Kidney (tissue), 14 donors: ENCODE results near the gene CDH2. TPM values are rescaled to one million over a fixed set of nuclear protein-coding genes. Genes with fewer than 3 reads are reported as not detected.

Experiments used
- DNase-seq, 5 donors: peaks; one replicate each; pipeline ENCODE4 v3.0.0-alpha.2; 2013 to 2020
- FAIRE-seq: peaks from 2 replicates; lab custom pipeline; 2012; peaks lifted over from hg19 to GRCh38; lab: Jason Lieb, UNC
- H3K27ac ChIP-seq, 2 donors: one replicate each; pipeline ENCODE4 v1.7.0; 2013; ENCODE audit warnings: low read depth in 2 of 2, low read length in 2 of 2, inconsistent platforms in 1 of 2
- H3K27me3 ChIP-seq: one replicate; pipeline ENCODE4 v1.7.1; 2013; ENCODE audit warnings: low read length, inconsistent platforms; ENCODE audit not compliant: control insufficient read depth, insufficient read depth
- H3K36me3 ChIP-seq, 3 donors: one replicate each; pipeline versions ENCODE4 v1.7.0 to v1.7.1; 2013; ENCODE audit warnings: low read length in 3 of 3, control low read depth in 1 of 3, inconsistent platforms in 1 of 3; ENCODE audit not compliant: insufficient read depth in 3 of 3, control insufficient read depth in 2 of 3
- H3K4me1 ChIP-seq, 3 donors: one replicate each; pipeline versions ENCODE4 v1.7.0 to v1.7.1; 2013; ENCODE audit warnings: low read length in 3 of 3, inconsistent platforms in 1 of 3, low read depth in 1 of 3; ENCODE audit not compliant: control insufficient read depth in 2 of 3, insufficient read depth in 2 of 3
- H3K4me3 ChIP-seq, 3 donors: one replicate each; pipeline versions ENCODE4 v1.7.0 to v1.8.1; 2013; ENCODE audit warnings: low read length in 3 of 3, control low read depth in 1 of 3, inconsistent platforms in 1 of 3
- H3K9ac ChIP-seq, 3 donors: one replicate each; pipeline versions ENCODE4 v1.7.0 to v1.7.1; 2013; ENCODE audit warnings: low read length in 3 of 3, control low read depth in 1 of 3, inconsistent platforms in 1 of 3
- H3K9me3 ChIP-seq, 3 donors: one replicate each; pipeline versions ENCODE4 v1.7.0 to v1.7.1; 2013; ENCODE audit warnings: low read length in 3 of 3, control low read depth in 1 of 3, inconsistent platforms in 1 of 3; ENCODE audit not compliant: control insufficient read depth in 2 of 3, insufficient read depth in 1 of 3
- intact Hi-C: fragments of 100-400 bp; cut with DNase I; formaldehyde crosslinking; loops from one replicate; pipeline ENCODE4 v1.11.1; 2022
- polyA plus RNA-seq: library from polyadenylated mRNA; stranded (reverse); fragments of 350-450 nt; fragmentation: Illumina TruSeq; extraction: RNeasy Lipid Tissue Mini Kit (QIAGEN cat#74804); gene quantifications from one replicate; pipeline ENCODE4 v1.2.3, GENCODE V29; 2014; ENCODE audit warnings: low read depth, low replicate concordance; ENCODE audit not compliant: insufficient read depth
- total RNA-seq: library from RNA; stranded (reverse); fragmentation: NEBNext Ultra II Directional; extraction: Animal tissue kit (Norgen Biotek cat#: 25700); gene quantifications from one replicate; pipeline ENCODE4 v1.2.1, GENCODE V29; 2021
- TF ChIP-seq, protein P1 (sequence below): IDR thresholded peaks from 3 replicates; pipeline ENCODE4 v1.5.1; 2012; ENCODE audit warnings: mild to moderate bottlenecking, moderate library complexity, borderline replicate concordance; ENCODE audit not compliant: insufficient read depth; ENCODE audit errors: extremely low read depth
- donor health status: control.
- donor health status: control.
- donor health status: control.
- donor health status: control.
- donor health status: control.
- donor health status: DM: yes; HTN: yes; CAD: no.
- donor health status: Normal renal cell carcinoma (clear cell type).

CDH2 gene
- total and polyA plus RNA-seq, 2 donors from 2014 or later: 6.3 to 29.6 TPM

DNA sequence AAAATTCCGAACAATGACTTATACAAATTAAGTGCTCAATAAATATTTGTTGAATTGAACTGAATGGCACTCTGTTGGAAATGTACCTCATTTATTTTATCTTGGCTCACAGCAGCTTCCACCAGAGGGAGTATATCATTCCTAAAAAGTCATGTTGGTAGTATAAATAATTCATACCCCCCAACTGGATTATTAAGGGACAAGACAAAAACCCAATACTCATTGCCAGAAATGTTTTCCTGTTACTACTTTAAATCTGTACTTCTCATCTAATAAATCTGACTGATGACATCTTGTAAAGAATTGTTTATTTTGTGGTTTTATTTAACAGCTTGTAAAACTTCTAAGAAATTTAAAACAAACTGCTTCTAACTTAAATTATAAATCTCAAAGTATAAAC is 163.9 kb downstream of the CDH2 start:
- Histone ChIP-seq H3K4me1 (no peaks in the 10 kb centered on the region), H3K9ac (no peak overlapping the region), H3K36me3 (no peaks in the 10 kb centered on the region), H3K4me3 (no peak overlapping the region), H3K27me3 (no peaks in the 10 kb centered on the region), H3K27ac (no peak overlapping the region), H3K9me3 (no peaks in the 10 kb centered on the region)
- TF ChIP-seq, protein P1, sequence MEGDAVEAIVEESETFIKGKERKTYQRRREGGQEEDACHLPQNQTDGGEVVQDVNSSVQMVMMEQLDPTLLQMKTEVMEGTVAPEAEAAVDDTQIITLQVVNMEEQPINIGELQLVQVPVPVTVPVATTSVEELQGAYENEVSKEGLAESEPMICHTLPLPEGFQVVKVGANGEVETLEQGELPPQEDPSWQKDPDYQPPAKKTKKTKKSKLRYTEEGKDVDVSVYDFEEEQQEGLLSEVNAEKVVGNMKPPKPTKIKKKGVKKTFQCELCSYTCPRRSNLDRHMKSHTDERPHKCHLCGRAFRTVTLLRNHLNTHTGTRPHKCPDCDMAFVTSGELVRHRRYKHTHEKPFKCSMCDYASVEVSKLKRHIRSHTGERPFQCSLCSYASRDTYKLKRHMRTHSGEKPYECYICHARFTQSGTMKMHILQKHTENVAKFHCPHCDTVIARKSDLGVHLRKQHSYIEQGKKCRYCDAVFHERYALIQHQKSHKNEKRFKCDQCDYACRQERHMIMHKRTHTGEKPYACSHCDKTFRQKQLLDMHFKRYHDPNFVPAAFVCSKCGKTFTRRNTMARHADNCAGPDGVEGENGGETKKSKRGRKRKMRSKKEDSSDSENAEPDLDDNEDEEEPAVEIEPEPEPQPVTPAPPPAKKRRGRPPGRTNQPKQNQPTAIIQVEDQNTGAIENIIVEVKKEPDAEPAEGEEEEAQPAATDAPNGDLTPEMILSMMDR: peak; percentile 25
- DNase-seq: peak in 1 of 5 donors; percentile 56
- FAIRE-seq: peak; percentile 83
- intact Hi-C loops: no loop called here

DNA sequence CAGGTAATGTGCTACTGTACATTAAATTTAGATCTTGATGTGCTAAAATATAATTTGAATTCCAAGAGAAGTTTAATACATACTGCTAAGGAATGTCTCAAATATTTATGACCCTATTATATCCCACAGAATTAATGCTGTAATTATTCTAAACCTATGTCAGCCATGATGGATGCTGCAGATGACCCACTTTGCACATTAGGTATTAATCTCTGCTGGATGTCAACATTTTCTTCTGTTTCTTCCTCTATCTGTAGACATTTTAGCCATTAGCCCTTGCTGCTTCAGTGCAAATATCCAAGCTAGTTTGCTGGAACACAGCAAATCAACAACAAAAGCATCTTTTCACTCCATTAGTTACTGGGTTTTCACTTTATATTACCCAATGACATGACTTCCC is 164.6 kb downstream of the CDH2 start:
- no peak for FAIRE-seq
- H3K36me3 ChIP-seq: no peaks in the 10 kb centered on the region
- intact Hi-C loops: no loop called here
- H3K4me3 ChIP-seq: no peak overlapping the region
- TF ChIP-seq, protein P1: no peak
- no peaks in the 10 kb centered on the region for H3K27me3 ChIP-seq
- no peaks in the 10 kb centered on the region for H3K9me3 ChIP-seq
- H3K27ac ChIP-seq: no peak overlapping the region
- no peaks in the 10 kb centered on the region for H3K4me1 ChIP-seq
- no peak overlapping the region for H3K9ac ChIP-seq
- DNase-seq: no peak

DNA sequence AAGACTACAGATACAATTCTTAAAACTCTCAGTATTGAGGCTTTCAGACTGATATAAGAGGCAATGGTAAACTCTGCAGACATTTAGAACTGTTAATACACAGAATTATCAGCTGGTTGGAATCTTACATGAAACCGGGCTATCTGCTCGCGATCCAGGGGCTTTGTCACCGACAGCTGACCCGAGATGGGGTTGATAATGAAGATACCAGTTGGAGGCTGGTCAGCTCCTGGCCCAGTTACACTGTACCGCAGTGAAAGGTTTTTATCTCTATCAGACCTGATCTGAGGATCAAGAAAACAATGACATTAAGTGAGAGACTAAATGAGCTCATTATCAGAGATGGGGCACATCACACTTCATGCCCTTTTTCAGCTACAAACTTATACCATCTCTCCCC is 167.3 kb downstream of the CDH2 start:
- H3K27ac ChIP-seq: no peak overlapping the region
- H3K9me3 ChIP-seq: no peaks in the 10 kb centered on the region
- H3K27me3 ChIP-seq: no peaks in the 10 kb centered on the region
- no peaks in the 10 kb centered on the region for H3K36me3 ChIP-seq
- FAIRE-seq (no peak), DNase-seq (no peak)
- no peak overlapping the region for H3K9ac ChIP-seq
- TF ChIP-seq, protein P1: no peak
- H3K4me1 ChIP-seq: no peaks in the 10 kb centered on the region
- H3K4me3 ChIP-seq: no peak overlapping the region
- intact Hi-C loops: no loop called here

DNA sequence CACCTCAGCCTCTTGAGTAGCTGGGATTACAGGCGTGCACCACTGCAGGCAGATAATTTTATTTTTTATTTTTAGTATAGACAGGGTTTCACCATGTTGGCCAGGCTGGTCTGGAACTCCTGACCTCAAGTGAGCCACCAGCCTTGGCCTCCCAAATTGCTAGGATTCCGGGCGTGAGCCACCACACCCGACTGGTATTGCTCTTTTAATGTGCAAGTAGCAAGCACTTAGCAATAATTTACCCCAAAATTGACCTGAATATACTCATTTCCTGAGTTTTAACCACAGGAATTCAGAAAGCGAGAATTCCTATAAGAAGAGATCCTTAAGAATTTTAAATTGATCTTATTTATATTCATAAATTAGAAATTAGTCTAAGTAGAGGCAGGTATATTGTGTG is 169.1 kb downstream of the CDH2 start:
- H3K4me1 ChIP-seq: no peaks in the 10 kb centered on the region
- no peak overlapping the region for H3K9ac ChIP-seq
- no peak overlapping the region for H3K27ac ChIP-seq
- DNase-seq (no peak), FAIRE-seq (no peak)
- intact Hi-C loops: no loop called here
- H3K4me3 ChIP-seq: no peak overlapping the region
- TF ChIP-seq, protein P1: no peak
- H3K36me3 ChIP-seq: no peaks in the 10 kb centered on the region
- no peaks in the 10 kb centered on the region for H3K27me3 ChIP-seq
- H3K9me3 ChIP-seq: no peaks in the 10 kb centered on the region
